H1 (cell line): ENCODE measurements around the gene BRI3BP.

Source experiments
- EZH2 ChIP-seq: fragments of 200-600 bp; sonication (generic); IDR thresholded peaks from 2 replicates; pipeline ENCODE4 v1.7.1; 2012; ENCODE audit warnings: low read depth, mild to moderate bottlenecking, moderate library complexity, low read length, inconsistent platforms; ENCODE audit not compliant: severe bottlenecking
- POLR2A ChIP-seq, 2 experiments: IDR thresholded peaks; 1 replicate in 1 of 2; 2 replicates in 1 of 2; pipeline ENCODE4 v1.6.1; 2011; ENCODE audit warnings: low read depth in 2 of 2, low read length in 2 of 2, mild to moderate bottlenecking in 2 of 2; ENCODE audit errors: control extremely low read depth in 1 of 2
- RFX5 ChIP-seq: IDR thresholded peaks from 2 replicates; pipeline ENCODE4 v1.6.1; 2011; ENCODE audit warnings: low read depth, low read length, improper control_type of control experiment, borderline replicate concordance
- SP1 ChIP-seq: IDR thresholded peaks from 2 replicates; pipeline ENCODE4 v1.6.1; 2011; ENCODE audit warnings: low read depth, low read length

GRCh38 chr12:124961055-124961454 is 32.4 kb upstream of the BRI3BP start:
- no peak for TF ChIP-seq SP1
- TF ChIP-seq EZH2 = no peak
- TF ChIP-seq POLR2A (IDR thresholded peaks at IDR 0.05; ENCODE audit: control extremely low read depth in 1 of 2, low read depth in 2 of 2, low read length in 2 of 2) = no peak
- no peak for TF ChIP-seq RFX5
